NCI-H187 (cell line): ENCODE results near the gene CTF1.
A peak's percentile ranks its signal among the peaks of the same experiment; 100 is the strongest.
"Not testable (repeated sequence)": the region's sequence is repeated elsewhere in the genome, so short reads cannot be mapped to it uniquely, and the experiment has no call there.

Experiments
- DNase-seq, 2 experiments: peaks; one replicate each; lab custom pipeline; 2025; lab: John Stamatoyannopoulos, UW

Gene CTF1

GRCh38 chr16:30931068-30931650, 34.7 kb downstream of the CTF1 start:
- no peak for DNase-seq

- no peak for DNase-seq
Observed at GRCh38 chr16:30934827-30935557, 38.6 kb downstream of the CTF1 start.

- no peak for DNase-seq
Observed at GRCh38 chr16:30937692-30938091, 41.3 kb downstream of the CTF1 start.

- DNase-seq: not testable (repeated sequence)
Observed at GRCh38 chr16:30939571-30939970, 43.2 kb downstream of the CTF1 start.

- DNase-seq: no peak
Observed at GRCh38 chr16:30941600-30942425, 45.4 kb downstream of the CTF1 start.

- DNase-seq: no peak
Observed at GRCh38 chr16:30942426-30942806, 46.0 kb downstream of the CTF1 start.

- no peak for DNase-seq
Observed at GRCh38 chr16:30944352-30944751, 47.9 kb downstream of the CTF1 start.

GRCh38 chr16:30946671-30947540, 50.5 kb downstream of the CTF1 start:
- no peak for DNase-seq

- no peak for DNase-seq
Observed at GRCh38 chr16:30947541-30947858, 51.1 kb downstream of the CTF1 start.

- peak; percentile 0 to 4 for DNase-seq
Observed at GRCh38 chr16:30947859-30948666, 51.6 kb downstream of the CTF1 start.

- no peak for DNase-seq
Observed at GRCh38 chr16:30948667-30949649, 52.5 kb downstream of the CTF1 start, which contains the start of gene ORAI3. Gene ORAI3, plus strand, starts transcription at chr16:30949068. Its CDS starts 222 bp downstream, at chr16:30949290.

GRCh38 chr16:30949650-30950515, 53.5 kb downstream of the CTF1 start:
- no peak for DNase-seq

GRCh38 chr16:30950516-30951065, 54.2 kb downstream of the CTF1 start:
- no peak for DNase-seq

GRCh38 chr16:30951193-30951592, 54.8 kb downstream of the CTF1 start:
- no peak for DNase-seq

GRCh38 chr16:30951750-30952149, 55.3 kb downstream of the CTF1 start:
- no peak for DNase-seq

GRCh38 chr16:30953111-30953510, 56.7 kb downstream of the CTF1 start:
- no peak for DNase-seq
